Placental epithelial cell (primary cell): ENCODE measurements around the gene BPTF. TPM values are rescaled to one million over a fixed set of nuclear protein-coding genes. Genes with fewer than 3 reads are reported as not detected.

Source experiments
- small RNA-seq: library from RNA; depleted of rRNA; stranded (forward); fragments of <200 nt; gene quantifications from one replicate; pipeline ENCODE3, GENCODE V24; 2012
- total RNA-seq: library from RNA; depleted of rRNA; stranded (reverse); fragments of >200 nt; gene quantifications from 2 replicates; pipeline ENCODE4 v1.2.3, GENCODE V29; 2012

BPTF gene
- total RNA-seq = 53.4 and 66.0 TPM in 2 replicates

GRCh38 chr17:67824735-67825626 is at the start of gene BPTF:
TSS of gene BPTF (plus strand) at chr17:67825503. CDS start at chr17:67825725, 222 bp downstream.

DNA sequence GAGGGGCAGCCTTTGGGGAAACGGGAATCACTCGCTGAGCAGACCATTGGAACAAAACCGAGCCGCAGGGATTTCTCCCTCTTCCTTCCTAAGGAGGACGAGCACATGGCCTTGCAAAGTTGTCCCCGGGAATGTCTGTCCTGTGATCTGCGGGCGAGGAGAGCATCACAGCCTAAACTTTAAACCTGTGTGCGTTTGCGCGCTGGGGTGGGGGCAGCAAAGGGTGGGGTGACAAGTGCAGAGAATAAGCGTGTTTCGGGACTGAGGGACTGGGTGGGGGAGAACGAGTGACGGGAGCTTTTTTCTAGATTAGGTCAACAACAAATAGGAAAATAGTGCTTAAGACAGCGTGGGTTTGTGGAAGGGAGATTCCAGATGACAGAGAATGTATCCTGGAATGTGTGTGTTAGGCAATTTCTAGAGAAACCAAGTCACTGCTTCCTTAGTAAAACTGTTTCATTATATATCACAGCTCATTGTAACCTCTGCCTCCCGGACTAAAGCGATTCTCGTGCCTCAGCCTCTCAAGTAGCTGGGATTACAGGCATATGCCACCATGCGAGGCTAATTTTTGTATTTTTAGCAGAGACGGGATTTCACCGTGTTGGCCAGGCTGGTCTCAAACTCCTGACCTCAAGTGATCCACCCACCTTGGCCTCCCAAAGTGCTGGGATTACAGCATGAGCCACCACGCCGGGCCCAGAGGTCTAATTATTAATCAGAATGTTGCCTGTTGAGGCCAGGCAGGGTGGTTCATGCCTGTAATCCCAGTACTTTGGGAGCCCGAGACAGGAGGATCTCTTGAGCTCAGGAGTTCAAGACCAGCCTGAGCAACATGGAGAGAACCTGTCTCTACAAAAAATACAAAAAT is 171.2 kb downstream of the BPTF start, which contains the start of gene C17orf58:
TSS of gene C17orf58 (minus strand) at position 169 of the 871 bp plus-strand sequence. CDS start 271 bp downstream, outside the sequence.

Small RNA genes within 50 kb of the gene (small RNA-seq; reads per million reads assigned to genes)
- gene RN7SL622P = not detected

Other genes starting within 250 kb of the BPTF start
- gene NOL11, start 107.6 kb upstream of the BPTF start, total RNA-seq = 28.3 and 34.5 TPM in 2 replicates
- 5.2 and 5.9 TPM in 2 replicates for gene C17orf58, start 171.0 kb downstream of the BPTF start, total RNA-seq
- gene KPNA2, start 210.2 kb downstream of the BPTF start, total RNA-seq = 43.6 and 129 TPM in 2 replicates